ENCODE data around the gene C1QTNF6.

The C1QTNF6 gene

GRCh38 chr22:37213941-37214730 is 26.1 kb upstream of the C1QTNF6 start:
- Histone ChIP-seq H3K27ac (ENCODE audit: insufficient read depth, low read length, poor library complexity, severe bottlenecking) (no peak overlapping the region), H3K36me3 (ENCODE audit: control insufficient read depth, insufficient read depth, low read length) (no peaks in the 10 kb centered on the region), H3K9me3 (ENCODE audit: control insufficient read depth, low read length) (no peaks in the 10 kb centered on the region), H3K4me3 (ENCODE audit: insufficient read depth, low read depth, low read length, poor library complexity, severe bottlenecking) (no peak overlapping the region), H3K4me1 (ENCODE audit: control insufficient read depth, insufficient read depth, low read length, poor library complexity, severe bottlenecking) (peaks cover 13% of the 10 kb centered on the region), H3K27me3 (replicated peaks; ENCODE audit: control insufficient read depth, insufficient read depth, low read length, poor library complexity, severe bottlenecking) (no peaks in the 10 kb centered on the region)
- no peak for DNase-seq

GRCh38 chr22:37213218-37213855 is 25.3 kb upstream of the C1QTNF6 start:
- DNase-seq = no peak
- Histone ChIP-seq H3K27me3 (replicated peaks; ENCODE audit: control insufficient read depth, insufficient read depth, low read length, poor library complexity, severe bottlenecking) (no peaks in the 10 kb centered on the region), H3K36me3 (ENCODE audit: control insufficient read depth, insufficient read depth, low read length) (no peaks in the 10 kb centered on the region), H3K4me3 (ENCODE audit: insufficient read depth, low read depth, low read length, poor library complexity, severe bottlenecking) (no peak overlapping the region), H3K9me3 (ENCODE audit: control insufficient read depth, low read length) (no peaks in the 10 kb centered on the region), H3K27ac (ENCODE audit: insufficient read depth, low read length, poor library complexity, severe bottlenecking) (no peak overlapping the region), H3K4me1 (ENCODE audit: control insufficient read depth, insufficient read depth, low read length, poor library complexity, severe bottlenecking) (peaks cover 9% of the 10 kb centered on the region)

GRCh38 chr22:37212174-37212906 is 24.3 kb upstream of the C1QTNF6 start, which contains the start of gene SSTR3:
Gene SSTR3 (minus strand): TSS chr22:37212477. CDS start chr22:37207803, 4,674 bp downstream.
- H3K4me1 ChIP-seq (ENCODE audit: control insufficient read depth, insufficient read depth, low read length, poor library complexity, severe bottlenecking) = peaks cover 9% of the 10 kb centered on the region
- no peak for DNase-seq
- no peak within 1 kb of the TSS for H3K27ac ChIP-seq (ENCODE audit: insufficient read depth, low read length, poor library complexity, severe bottlenecking)
- H3K4me3 ChIP-seq (ENCODE audit: insufficient read depth, low read depth, low read length, poor library complexity, severe bottlenecking) = no peak within 1 kb of the TSS
- no peaks in the 10 kb centered on the region for H3K36me3 ChIP-seq (ENCODE audit: control insufficient read depth, insufficient read depth, low read length)
- H3K27me3 ChIP-seq (replicated peaks; ENCODE audit: control insufficient read depth, insufficient read depth, low read length, poor library complexity, severe bottlenecking) = no peaks in the 10 kb centered on the region
- H3K9me3 ChIP-seq (ENCODE audit: control insufficient read depth, low read length) = no peaks in the 10 kb centered on the region

DNA sequence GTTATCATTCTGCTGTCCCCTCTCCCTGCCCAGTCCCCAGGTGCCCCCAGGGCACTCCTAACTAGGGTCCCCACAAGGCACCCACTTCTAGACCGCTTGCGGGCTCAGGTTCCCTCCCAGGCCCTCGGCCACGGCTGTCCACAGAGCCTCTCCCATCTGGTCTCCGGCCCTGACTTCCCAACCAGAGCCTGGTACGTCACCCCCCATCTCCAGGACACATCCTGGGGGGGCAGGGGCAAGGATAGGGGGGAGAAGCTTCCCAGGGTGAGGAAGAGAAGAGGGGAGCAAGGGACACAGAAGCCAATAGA is 23.8 kb upstream of the C1QTNF6 start:
- Histone ChIP-seq H3K36me3 (ENCODE audit: control insufficient read depth, insufficient read depth, low read length) (no peaks in the 10 kb centered on the region), H3K27me3 (replicated peaks; ENCODE audit: control insufficient read depth, insufficient read depth, low read length, poor library complexity, severe bottlenecking) (no peaks in the 10 kb centered on the region), H3K27ac (ENCODE audit: insufficient read depth, low read length, poor library complexity, severe bottlenecking) (no peak overlapping the region), H3K4me1 (ENCODE audit: control insufficient read depth, insufficient read depth, low read length, poor library complexity, severe bottlenecking) (peaks cover 9% of the 10 kb centered on the region), H3K9me3 (ENCODE audit: control insufficient read depth, low read length) (no peaks in the 10 kb centered on the region), H3K4me3 (ENCODE audit: insufficient read depth, low read depth, low read length, poor library complexity, severe bottlenecking) (no peak overlapping the region)
- no peak for DNase-seq

DNA sequence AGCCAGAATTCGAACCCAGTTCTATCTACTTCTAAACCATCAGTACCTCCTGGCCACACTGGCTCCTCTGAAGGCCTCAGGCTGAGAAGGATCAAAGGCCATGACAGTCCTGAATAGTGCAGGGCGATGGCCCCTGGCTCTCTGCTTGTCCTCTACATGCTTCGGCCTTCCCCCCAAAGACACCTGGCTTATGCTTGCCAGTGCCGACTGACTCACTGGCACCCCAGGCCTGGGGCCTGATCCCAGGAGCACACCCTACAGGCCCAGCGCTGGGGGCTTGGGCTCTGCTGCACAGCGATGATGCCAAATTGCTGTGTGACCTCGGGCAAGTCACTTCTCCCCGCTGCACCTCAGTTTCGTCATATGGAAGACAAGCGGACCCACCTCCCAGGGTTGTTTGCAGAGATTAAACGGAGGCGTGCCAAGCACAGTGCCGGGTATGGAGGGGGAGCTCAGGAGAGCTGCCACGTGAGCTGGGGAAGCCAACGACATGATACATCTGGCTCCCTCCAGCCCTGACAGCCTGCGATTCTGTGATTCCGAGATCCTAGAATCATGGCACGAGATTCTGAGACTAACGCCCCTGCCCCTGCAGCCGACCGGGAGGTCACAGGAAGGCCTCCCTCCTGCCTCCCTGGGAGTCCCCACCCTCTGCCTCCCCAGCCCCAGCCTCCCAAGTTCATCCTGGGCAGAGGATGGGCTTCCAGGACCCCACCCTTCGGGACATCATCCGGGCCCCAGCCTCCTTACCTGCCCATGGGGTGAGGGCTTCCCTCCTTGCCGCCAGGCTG is 23.2 kb upstream of the C1QTNF6 start:
- no peak for DNase-seq
- H3K4me1 ChIP-seq (ENCODE audit: control insufficient read depth, insufficient read depth, low read length, poor library complexity, severe bottlenecking) = peaks cover 9% of the 10 kb centered on the region
- no peaks in the 10 kb centered on the region for H3K27me3 ChIP-seq (replicated peaks; ENCODE audit: control insufficient read depth, insufficient read depth, low read length, poor library complexity, severe bottlenecking)
- no peaks in the 10 kb centered on the region for H3K36me3 ChIP-seq (ENCODE audit: control insufficient read depth, insufficient read depth, low read length)
- no peak overlapping the region for H3K4me3 ChIP-seq (ENCODE audit: insufficient read depth, low read depth, low read length, poor library complexity, severe bottlenecking)
- no peaks in the 10 kb centered on the region for H3K9me3 ChIP-seq (ENCODE audit: control insufficient read depth, low read length)
- H3K27ac ChIP-seq (ENCODE audit: insufficient read depth, low read length, poor library complexity, severe bottlenecking) = no peak overlapping the region

DNA sequence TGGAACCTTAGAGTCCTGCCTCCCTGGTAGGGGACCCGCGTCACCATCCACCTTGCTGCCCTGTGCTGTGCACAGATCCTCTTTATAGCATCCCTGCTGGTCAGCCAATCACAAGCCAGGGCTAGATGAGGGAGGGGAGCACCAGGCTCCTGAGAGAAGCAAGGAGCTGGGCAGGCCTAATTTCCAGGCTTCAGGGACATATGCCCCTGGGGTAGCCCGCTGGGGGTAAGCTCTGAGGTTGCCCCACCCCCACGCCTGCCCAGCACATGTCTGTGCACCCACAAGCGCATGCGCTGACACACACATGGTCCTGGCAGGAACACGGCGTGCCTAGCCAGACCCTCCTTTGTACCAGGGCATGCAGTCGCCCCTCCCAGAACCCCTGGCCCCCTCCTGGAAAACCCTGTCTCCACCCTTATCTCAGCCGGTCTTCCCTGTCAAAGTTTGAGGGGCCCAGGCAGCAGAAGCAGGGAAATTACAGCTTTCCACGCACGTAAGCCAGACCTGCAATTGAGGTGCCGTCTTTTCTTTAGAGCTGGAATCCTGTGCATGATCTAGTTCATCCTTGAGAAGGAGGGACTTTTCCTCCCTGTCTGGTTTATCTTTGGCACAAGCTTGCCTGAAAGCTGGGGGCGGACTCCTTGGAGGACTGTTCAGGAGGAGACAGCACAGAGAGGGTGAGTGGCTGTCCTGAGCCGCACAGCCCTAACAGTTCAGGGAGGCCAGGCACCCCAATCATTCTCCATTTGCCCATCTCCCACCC is 22.2 kb upstream of the C1QTNF6 start:
- DNase-seq = no peak
- Histone ChIP-seq H3K4me1 (ENCODE audit: control insufficient read depth, insufficient read depth, low read length, poor library complexity, severe bottlenecking) (peaks cover 9% of the 10 kb centered on the region), H3K9me3 (ENCODE audit: control insufficient read depth, low read length) (no peaks in the 10 kb centered on the region), H3K36me3 (ENCODE audit: control insufficient read depth, insufficient read depth, low read length) (no peaks in the 10 kb centered on the region), H3K4me3 (ENCODE audit: insufficient read depth, low read depth, low read length, poor library complexity, severe bottlenecking) (no peak overlapping the region), H3K27me3 (replicated peaks; ENCODE audit: control insufficient read depth, insufficient read depth, low read length, poor library complexity, severe bottlenecking) (no peaks in the 10 kb centered on the region), H3K27ac (ENCODE audit: insufficient read depth, low read length, poor library complexity, severe bottlenecking) (no peak overlapping the region)

GRCh38 chr22:37209140-37209845 is 21.2 kb upstream of the C1QTNF6 start:
- no peaks in the 10 kb centered on the region for H3K9me3 ChIP-seq (ENCODE audit: control insufficient read depth, low read length)
- H3K27me3 ChIP-seq (replicated peaks; ENCODE audit: control insufficient read depth, insufficient read depth, low read length, poor library complexity, severe bottlenecking) = no peaks in the 10 kb centered on the region
- no peaks in the 10 kb centered on the region for H3K36me3 ChIP-seq (ENCODE audit: control insufficient read depth, insufficient read depth, low read length)
- H3K4me3 ChIP-seq (ENCODE audit: insufficient read depth, low read depth, low read length, poor library complexity, severe bottlenecking) = no peak overlapping the region
- H3K4me1 ChIP-seq (ENCODE audit: control insufficient read depth, insufficient read depth, low read length, poor library complexity, severe bottlenecking) = peaks cover 9% of the 10 kb centered on the region
- no peak for DNase-seq
- no peak overlapping the region for H3K27ac ChIP-seq (ENCODE audit: insufficient read depth, low read length, poor library complexity, severe bottlenecking)

DNA sequence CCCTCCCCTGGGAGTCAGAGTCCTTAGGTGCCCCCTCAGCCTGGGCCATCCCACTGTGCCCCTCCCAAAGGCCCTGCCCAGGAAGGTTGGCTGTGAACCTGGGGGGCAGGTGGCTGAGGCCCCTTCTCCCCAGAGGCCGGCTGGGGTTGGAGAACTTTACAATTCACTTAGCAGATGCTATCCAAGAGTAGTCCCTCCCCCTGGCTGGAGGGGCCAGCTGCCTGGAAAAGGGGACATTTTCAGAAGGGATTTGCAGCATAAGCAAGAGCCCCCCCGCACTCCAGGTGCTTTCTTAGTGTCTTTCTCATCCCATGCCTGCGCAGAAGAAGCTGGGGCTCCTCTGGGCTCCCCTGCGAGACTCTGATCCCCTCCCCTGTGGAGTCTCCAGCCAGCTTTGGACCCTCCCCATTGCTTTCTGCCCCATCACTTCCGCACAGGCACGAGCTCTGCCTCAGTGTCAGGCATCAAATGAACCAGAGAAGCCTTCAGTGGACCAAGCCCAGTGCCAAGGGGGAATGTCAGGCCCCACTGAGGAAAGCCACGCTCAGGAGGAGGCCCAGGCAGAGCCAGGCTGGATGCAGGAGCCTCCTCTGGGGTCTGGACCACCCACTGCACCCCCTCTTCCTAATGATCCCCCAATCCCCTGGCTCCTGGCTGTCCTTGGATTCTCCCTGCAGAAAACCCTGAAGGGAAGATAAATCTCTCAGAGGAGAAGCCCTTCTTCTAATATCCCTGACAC is 20.5 kb upstream of the C1QTNF6 start:
- no peaks in the 10 kb centered on the region for H3K27me3 ChIP-seq (replicated peaks; ENCODE audit: control insufficient read depth, insufficient read depth, low read length, poor library complexity, severe bottlenecking)
- DNase-seq = no peak
- H3K4me3 ChIP-seq (ENCODE audit: insufficient read depth, low read depth, low read length, poor library complexity, severe bottlenecking) = no peak overlapping the region
- no peak overlapping the region for H3K27ac ChIP-seq (ENCODE audit: insufficient read depth, low read length, poor library complexity, severe bottlenecking)
- H3K9me3 ChIP-seq (ENCODE audit: control insufficient read depth, low read length) = no peaks in the 10 kb centered on the region
- H3K36me3 ChIP-seq (ENCODE audit: control insufficient read depth, insufficient read depth, low read length) = no peaks in the 10 kb centered on the region
- H3K4me1 ChIP-seq (ENCODE audit: control insufficient read depth, insufficient read depth, low read length, poor library complexity, severe bottlenecking) = peaks cover 9% of the 10 kb centered on the region
